ENCODE results near the gene TRIM2.

Gene TRIM2

DNA sequence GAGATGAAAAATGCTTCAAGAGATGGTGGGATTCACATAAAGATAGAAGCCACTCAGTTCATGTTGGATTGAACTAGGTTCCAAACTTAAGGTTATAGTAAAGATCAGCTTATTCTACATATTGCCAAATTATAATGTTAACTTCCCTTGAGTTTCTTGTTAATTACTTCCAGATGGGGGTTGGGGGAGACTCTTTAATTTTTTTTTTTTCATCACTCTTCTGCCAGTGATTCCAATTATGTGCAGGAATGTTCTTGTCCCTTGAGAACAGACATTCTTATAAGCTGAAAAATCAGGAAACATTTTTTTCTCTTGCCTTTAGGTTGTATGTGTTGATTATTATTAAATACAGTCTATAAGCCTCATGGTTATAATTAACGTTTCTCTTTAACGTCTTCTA lies 170.2 kb downstream of the TRIM2 start:
- TF ChIP-seq, protein P1, sequence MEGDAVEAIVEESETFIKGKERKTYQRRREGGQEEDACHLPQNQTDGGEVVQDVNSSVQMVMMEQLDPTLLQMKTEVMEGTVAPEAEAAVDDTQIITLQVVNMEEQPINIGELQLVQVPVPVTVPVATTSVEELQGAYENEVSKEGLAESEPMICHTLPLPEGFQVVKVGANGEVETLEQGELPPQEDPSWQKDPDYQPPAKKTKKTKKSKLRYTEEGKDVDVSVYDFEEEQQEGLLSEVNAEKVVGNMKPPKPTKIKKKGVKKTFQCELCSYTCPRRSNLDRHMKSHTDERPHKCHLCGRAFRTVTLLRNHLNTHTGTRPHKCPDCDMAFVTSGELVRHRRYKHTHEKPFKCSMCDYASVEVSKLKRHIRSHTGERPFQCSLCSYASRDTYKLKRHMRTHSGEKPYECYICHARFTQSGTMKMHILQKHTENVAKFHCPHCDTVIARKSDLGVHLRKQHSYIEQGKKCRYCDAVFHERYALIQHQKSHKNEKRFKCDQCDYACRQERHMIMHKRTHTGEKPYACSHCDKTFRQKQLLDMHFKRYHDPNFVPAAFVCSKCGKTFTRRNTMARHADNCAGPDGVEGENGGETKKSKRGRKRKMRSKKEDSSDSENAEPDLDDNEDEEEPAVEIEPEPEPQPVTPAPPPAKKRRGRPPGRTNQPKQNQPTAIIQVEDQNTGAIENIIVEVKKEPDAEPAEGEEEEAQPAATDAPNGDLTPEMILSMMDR (conservative IDR thresholded peaks at IDR 0.05; ENCODE audit: low read depth), result no peak
- H3K27ac ChIP-seq, result no peak overlapping the region
- CTCF ChIA-PET, result interaction anchor here (0.8 kb wide), 1 partner anchor 58 kb away, joined by 4 read pairs; no protein-coding TSS in a partner anchor
- no peak for DNase-seq (ENCODE audit: low spot score)
- POLR2A ChIA-PET (ENCODE audit: low non-redundant PET), result no interaction called here

- CTCF ChIA-PET, result interaction anchor here (0.8 kb wide), 1 partner anchor 58 kb away, joined by 4 read pairs; no protein-coding TSS in a partner anchor
Observed at GRCh38 chr4:153375303-153375702, 171.1 kb downstream of the TRIM2 start.

GRCh38 chr4:153383131-153383530 lies 178.9 kb downstream of the TRIM2 start:
- TF ChIP-seq, protein P1 (conservative IDR thresholded peaks at IDR 0.05; ENCODE audit: low read depth), result no peak
- no peak overlapping the region for H3K27ac ChIP-seq
- ChIA-PET CTCF (no interaction called here), POLR2A (ENCODE audit: low non-redundant PET) (no interaction called here)
- no peak for DNase-seq (ENCODE audit: low spot score)

More at GRCh38 chr4:153375303-153375702, 171.1 kb downstream of the TRIM2 start:
- TF ChIP-seq, protein P1 (conservative IDR thresholded peaks at IDR 0.05; ENCODE audit: low read depth), result no peak
- POLR2A ChIA-PET (ENCODE audit: low non-redundant PET), result no interaction called here
- no peak overlapping the region for H3K27ac ChIP-seq
- DNase-seq (ENCODE audit: low spot score), result no peak

- ChIA-PET CTCF (interaction anchor here (0.6 kb wide), 1 partner anchor 791 kb away, joined by 8 read pairs; no protein-coding TSS in a partner anchor), POLR2A (ENCODE audit: low non-redundant PET) (no interaction called here)
- DNase-seq (ENCODE audit: low spot score), result no peak
- TF ChIP-seq, protein P1 (conservative IDR thresholded peaks at IDR 0.05; ENCODE audit: low read depth), result no peak
- H3K27ac ChIP-seq, result no peak overlapping the region
Observed at GRCh38 chr4:153384160-153384559, 179.9 kb downstream of the TRIM2 start.

- ChIA-PET POLR2A (ENCODE audit: low non-redundant PET) (no interaction called here), CTCF (no interaction called here)
- DNase-seq (ENCODE audit: low spot score), result no peak
- TF ChIP-seq, protein P1 (conservative IDR thresholded peaks at IDR 0.05; ENCODE audit: low read depth), result no peak
- H3K27ac ChIP-seq, result no peak overlapping the region
Observed at GRCh38 chr4:153385784-153386183, 181.5 kb downstream of the TRIM2 start.

DNA sequence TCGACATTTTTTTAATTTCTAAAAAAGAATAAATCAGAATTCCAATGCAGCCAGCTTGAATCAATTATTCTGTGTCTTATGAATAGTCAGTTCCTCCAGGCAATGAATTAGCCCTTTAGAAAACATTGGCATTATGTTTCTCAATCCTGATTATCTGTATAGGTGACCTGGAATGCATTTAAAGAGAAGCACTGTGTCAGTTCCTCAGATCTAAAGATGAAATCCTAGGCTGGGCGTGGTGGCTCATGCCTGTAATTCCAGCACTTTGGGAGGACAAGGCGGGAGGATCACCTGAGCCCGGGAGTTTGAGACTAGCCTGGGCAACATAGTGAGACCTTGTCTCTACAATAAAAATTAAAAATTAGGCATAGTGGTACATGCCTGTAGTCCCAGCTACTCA lies 183.7 kb downstream of the TRIM2 start:
- DNase-seq (ENCODE audit: low spot score), result no peak
- TF ChIP-seq, protein P1 (conservative IDR thresholded peaks at IDR 0.05; ENCODE audit: low read depth), result no peak
- H3K27ac ChIP-seq, result no peak overlapping the region
- POLR2A ChIA-PET (ENCODE audit: low non-redundant PET), result no interaction called here
- CTCF ChIA-PET, result no interaction called here

Measured in RWPE1 (cell line).